SKM-1 (cell line): ENCODE measurements around the gene ZNF273.
A peak's percentile ranks its signal among the peaks of the same experiment; 100 is the strongest.
"Not testable (repeated sequence)": the region's sequence is repeated elsewhere in the genome, so short reads cannot be mapped to it uniquely, and the experiment has no call there.

Experiments used
- DNase-seq: peaks from one replicate; lab custom pipeline; 2025; ENCODE audit not compliant: unreplicated experiment; lab: John Stamatoyannopoulos, UW

Gene ZNF273

DNA sequence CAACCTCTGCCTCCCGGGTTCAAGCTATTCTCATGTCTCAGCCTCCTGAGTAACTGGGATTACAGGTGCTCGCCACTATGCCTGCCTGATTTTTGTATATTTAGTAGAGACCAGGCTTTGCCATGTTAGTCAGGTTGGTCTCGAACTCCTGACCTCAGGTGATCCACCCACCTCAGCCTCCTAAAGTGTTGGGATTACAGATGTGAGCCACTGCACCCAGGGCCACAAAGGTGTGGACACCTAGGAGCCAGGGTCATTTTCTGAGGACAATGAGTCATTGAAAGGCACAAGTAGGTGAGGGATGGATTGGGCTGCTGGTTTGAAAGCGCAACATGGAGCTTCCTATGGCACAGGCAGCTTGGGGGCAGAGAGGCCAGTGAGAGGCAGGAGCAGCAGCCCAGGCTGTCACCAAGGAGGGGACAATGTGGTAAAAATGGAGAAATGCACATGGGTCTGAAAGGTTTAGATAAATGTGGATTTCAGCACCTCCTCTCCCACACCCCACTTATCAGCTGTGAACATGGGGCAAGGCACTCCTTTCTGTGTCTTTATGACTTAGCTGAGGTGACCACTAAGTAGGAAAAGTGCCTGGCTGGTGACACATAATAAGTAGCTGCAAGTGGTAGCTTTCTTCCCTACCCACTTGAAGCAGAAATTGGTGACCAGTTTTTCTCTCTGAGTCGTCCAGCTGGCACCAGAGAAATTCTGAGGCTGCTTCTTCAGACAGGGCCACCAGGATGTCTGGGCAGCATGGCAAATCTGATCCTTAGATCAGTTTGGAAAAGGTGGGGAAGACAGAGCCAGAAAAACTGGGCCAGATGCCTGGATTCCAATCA is 41.8 kb downstream of the ZNF273 start:
- not testable (repeated sequence) for DNase-seq

GRCh38 chr7:64945503-64946175 is 42.6 kb downstream of the ZNF273 start:
- DNase-seq = no peak

- DNase-seq = no peak
These were observed 43.7 kb downstream of the ZNF273 start for GRCh38 chr7:64946772-64947171.

DNA sequence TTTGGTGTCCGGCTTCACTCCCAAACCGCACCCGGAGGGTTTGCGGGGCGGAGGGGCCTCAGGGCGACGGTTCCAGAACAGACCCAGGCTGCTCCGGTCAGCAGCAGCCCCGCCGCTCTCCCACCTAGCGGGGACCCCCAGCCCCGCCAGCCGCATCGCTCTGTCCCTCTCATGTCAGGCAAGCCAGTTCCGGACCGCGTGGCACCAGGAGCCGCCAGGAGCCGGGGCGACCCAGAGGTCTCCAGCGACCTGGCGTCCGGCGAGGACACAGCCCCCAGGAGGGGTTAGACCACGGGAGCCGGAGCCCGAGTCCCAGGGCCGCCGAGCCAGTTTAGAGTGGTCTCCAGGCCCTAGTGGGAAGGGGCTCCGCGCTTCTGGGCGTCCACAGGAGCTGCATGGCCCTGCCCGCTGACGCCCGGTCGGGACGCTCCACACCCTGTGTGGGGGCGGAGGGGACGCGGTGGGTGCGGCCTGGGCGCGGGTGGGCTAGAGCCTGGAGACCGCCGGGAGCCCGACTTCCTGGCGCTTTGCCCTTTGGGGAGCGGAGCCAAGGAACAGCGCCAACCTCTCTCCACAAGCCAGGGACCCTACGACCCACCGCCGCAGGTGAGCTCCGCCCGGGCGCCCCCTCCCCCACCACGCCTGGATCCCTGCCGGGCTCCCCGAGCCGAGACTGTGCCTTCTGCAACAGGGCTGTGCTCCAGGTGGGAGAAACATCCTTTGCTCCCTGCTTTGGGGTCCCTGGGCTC is 44.4 kb downstream of the ZNF273 start:
- DNase-seq = no peak

GRCh38 chr7:64948774-64949173 is 45.7 kb downstream of the ZNF273 start:
- not testable (repeated sequence) for DNase-seq

GRCh38 chr7:64950673-64951072 is 47.6 kb downstream of the ZNF273 start:
- not testable (repeated sequence) for DNase-seq

DNA sequence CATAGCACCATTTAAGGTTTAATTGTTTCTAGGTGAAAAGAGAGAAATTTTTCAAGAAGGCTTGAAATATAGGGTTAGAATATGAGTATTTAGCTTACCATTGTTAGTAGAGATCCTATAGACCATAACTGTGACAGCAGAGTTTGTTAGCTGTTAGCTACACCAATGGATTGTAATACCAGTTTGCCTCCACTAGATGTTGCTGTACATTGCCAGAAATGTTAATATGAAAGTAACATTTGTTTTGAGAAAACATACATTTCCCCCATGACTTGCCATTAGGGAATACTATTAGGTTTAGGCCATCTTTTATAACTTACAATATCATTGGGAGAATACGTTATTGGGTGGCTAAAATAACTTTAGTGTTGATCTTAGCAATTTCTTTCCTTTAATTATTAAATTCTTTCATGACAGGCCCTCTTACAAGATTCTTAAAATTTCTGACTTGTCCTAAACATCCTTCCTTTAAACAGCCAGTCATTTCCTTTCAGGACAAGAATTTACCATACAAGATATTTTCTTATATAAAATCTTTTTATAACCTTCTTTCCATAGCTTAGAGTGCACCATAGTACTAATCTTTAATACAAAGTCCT is 48.3 kb downstream of the ZNF273 start:
- DNase-seq = peak; percentile 51

GRCh38 chr7:64959072-64959747 is 56.1 kb downstream of the ZNF273 start:
- DNase-seq = no peak

DNA sequence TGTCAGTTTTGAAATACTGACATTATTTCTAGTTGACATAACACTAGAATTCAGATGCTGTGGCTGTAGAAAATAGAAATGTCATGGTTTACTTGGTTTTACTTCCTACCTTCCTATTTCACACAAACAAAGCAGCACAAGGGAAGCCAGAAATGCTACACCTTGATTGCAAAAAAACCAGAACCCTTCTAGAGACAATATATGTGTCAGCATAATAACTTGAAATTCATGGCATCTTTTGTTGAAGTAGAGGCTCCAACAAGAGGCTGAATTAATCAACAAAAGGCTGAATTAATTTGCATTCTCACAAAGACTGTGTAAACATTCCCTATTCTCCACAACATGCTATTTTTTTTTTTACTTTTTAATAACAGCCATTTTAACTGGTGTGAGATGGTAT is 62.5 kb downstream of the ZNF273 start:
- no peak for DNase-seq

DNA sequence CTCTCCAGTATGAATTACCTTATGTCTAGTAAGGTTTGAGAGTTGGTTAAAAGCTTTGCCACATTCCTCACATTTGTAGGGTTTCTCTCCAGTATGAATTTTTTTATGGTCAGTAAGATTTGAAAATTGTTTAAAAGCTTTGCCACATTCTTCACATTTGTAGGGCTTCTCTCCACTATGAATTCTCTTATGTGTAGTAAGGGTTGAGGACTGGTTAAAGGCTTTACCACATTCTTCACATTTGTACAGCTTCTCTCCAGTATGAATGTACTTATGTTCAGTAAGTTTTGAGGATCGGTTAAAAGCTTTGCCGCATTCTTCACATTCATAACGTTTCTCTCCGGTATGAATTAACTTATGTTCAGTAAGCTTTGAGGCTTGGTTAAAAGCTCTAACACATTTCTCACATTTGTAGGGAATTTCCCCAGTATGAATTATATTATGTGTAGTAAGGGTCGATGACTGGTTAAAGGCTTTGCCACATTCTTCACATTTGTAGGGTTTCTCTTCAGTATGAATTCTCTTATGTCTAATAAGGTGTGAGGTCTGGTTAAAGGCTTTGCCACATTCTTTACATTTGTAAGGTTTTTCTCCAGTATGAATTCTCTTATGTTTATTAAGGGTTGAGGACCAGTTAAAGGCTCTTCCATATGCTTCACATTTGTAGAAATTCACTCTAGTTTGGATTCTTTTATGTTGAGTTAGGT is 75.6 kb downstream of the ZNF273 start:
- no peak for DNase-seq
